Stimulated activated CD4-positive, alpha-beta T cell treated with anti-CD3 and anti-CD28 coated beads, TNF-alpha, amount 100 ng/mL, for 4 hours (primary cell): ENCODE measurements around the gene GPC3.

ENCODE experiments used
- DNase-seq, 3 experiments: peaks; one replicate each; pipeline ENCODE4 v3.0.0-alpha.2; 2020; ENCODE audit warnings: low read depth in 3 of 3

Gene GPC3

GRCh38 chrX:133970076-133970475 is 15.3 kb downstream of the GPC3 start:
- no peak for DNase-seq

DNA sequence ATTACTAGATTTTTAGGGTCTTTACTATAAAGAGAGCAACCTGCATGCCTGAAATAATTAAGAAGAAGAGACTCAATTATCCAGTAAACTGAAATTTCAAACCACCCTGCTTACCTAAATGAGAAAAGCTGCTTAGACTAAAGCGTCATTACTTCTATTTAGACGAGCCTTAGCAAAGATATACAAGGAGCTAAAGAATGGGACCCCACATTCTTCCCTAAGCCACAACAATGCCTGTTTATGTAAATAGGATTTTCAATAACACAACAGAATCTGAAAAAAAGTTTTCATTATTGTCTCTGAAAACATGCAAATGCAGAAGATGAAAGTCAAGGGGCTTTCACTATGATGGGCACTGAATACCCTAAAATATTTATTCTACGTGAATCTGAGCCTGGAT is 16.2 kb downstream of the GPC3 start:
- no peak for DNase-seq

- no peak for DNase-seq
Observed at GRCh38 chrX:133968109-133968508, 17.3 kb downstream of the GPC3 start.

DNA sequence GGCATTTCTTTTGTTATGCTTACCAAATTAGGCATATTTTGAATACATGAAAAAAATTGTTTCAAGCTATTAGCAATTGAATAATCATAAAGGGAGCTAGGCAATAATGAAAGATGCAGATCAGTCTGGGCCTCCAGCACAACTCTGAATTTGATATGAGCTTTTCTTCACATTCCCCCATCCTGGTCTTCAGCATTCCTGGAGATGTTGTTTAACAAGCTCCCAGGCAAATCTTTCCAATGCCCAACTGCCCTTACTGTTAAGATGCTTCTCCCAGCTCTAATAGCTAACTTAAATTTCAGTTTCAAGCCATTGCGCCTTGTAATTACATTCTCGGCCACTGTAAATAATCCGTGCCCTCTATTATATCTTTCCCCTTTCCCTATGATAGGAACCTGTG is 19.2 kb downstream of the GPC3 start:
- DNase-seq, result no peak

- no peak for DNase-seq
Observed at GRCh38 chrX:133965321-133965720, 20.1 kb downstream of the GPC3 start.

GRCh38 chrX:133961046-133961445 is 24.3 kb downstream of the GPC3 start:
- no peak for DNase-seq

GRCh38 chrX:133959972-133960371 is 25.4 kb downstream of the GPC3 start:
- DNase-seq, result no peak

DNA sequence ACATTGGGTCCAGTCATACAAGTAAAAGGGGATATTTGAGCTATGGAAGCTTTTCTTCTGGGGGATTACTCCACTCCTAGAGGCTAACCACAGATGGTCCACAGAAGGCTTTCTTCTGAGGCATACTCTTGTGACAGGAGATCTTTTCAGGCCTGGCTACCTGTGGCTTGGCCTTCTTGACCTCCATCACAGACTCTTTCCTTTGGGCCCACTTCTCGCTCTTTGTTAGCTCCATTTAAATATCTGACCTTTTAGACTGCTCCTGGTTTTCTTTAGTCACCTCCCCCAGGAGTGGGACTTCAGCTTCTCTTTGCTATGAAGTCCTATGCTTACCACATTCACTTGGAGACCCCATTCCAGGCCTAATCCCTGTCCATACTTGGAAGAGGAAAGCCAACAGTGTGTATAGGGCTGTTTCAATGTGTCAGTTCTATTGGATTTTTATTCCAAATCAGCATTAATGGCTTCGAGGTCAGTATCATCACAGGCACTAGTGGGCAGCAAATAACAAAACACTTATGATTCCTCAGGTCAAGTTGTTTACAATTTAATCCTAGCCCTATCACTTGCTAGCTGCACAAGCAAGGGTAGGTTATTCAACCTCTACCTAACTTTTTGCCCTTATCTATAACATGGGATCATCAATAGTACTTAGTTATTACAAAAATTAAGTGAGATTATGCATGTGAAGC is 26.3 kb downstream of the GPC3 start:
- DNase-seq, result no peak

GRCh38 chrX:133956570-133957340 is 28.6 kb downstream of the GPC3 start:
- no peak for DNase-seq

DNA sequence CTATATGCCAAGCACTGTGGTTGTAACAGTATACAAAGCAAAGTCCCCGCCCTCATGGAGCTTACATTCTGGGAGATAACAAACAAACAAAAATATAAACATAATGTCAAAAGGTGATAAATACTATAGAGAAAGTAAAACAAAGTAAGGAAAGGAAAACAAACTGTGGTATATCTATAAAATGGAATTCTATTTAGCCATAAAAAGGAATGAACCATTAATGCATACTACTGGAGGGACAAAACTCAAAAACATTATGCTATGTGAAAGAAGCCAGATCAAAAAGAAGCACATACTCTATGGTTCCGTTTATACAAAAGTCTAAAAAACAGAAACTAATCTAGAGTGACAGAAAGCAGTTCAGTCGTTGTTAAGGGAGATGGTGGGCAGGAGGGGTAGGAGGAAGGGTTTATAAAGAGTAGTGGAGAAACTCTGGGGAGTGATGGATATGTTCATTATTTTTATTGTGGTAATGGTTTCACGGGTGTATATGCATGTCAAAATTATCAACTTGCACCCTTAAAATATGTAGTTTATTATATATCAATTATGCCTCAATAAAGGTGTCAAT is 31.5 kb downstream of the GPC3 start:
- DNase-seq, result no peak

GRCh38 chrX:133953078-133953477 is 32.3 kb downstream of the GPC3 start:
- DNase-seq, result no peak

GRCh38 chrX:133951098-133951497 is 34.3 kb downstream of the GPC3 start:
- no peak for DNase-seq

- DNase-seq, result no peak
Observed at GRCh38 chrX:133950214-133950613, 35.2 kb downstream of the GPC3 start.

- DNase-seq, result no peak
Observed at GRCh38 chrX:133948895-133949294, 36.5 kb downstream of the GPC3 start.

DNA sequence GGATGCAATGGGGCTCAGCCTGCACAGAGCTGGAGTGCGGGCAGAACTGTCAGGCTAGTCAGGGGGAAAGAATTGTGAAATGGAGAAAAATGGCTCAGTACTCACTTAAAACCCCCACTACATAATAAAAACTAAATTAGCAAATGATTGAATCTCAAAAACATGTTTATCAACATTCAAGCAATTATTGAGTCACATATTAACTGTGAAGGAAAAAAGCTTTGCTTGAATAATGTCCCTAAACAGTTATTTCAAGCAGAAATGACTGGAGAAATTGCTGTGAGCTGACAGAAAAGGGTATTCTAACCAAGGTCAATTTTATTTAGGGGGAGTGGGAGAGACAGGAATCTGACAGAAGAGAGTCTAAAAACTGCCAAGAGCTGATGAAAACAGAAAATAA is 37.4 kb downstream of the GPC3 start:
- no peak for DNase-seq

- no peak for DNase-seq
Observed at GRCh38 chrX:133947022-133947421, 38.4 kb downstream of the GPC3 start.

DNA sequence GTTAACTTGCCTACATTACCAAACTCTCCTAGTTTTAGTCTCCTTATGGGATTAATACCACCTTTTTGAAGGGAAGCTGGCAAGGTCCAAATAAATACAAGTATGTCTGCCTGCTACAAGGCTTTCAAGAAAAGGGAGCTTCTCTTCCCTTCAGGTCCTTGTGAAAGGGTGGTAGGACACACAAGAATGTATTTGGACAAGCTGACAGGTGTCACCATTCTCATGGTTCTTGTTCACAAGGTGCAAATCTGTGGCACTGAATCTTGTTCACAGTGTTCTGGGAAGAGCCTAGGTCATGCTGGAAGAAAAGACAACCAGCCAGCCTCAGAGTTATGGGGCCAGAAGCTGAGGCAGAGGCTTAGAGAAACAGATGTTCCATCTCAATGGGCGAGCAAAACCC is 41.9 kb downstream of the GPC3 start:
- DNase-seq, result no peak

DNA sequence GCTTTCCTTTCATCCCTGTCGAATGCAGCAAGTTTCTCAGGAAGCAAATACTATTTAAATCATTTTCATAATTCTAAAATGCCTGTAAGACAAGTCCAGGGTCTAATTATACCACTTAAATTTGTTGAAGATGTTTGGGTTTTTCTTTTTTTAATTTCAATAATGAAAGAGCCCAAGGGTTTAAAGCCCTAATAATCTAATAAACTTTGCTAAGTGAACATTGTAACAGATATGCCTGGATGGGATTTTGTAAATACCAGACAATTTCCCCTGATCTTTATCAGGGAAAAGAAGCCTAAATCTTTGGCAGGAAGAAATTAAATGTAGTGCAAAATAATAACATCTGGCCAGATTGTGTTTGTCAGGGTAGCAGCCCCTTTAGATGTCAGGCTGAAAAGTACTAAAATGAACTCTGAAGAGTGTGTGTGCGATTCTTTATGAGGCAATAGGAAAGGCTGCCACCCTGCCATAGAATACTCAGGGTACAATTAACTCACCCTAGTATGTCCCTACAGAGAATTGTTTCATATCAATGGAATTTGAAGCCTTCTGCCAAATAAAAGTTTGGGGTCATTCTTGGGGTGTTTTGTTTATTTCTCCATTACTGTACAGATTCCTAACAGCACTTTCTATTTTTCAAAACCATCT is 45.6 kb downstream of the GPC3 start:
- no peak for DNase-seq

GRCh38 chrX:133938530-133938929 is 46.9 kb downstream of the GPC3 start:
- DNase-seq, result no peak

- no peak for DNase-seq
Observed at GRCh38 chrX:133937022-133937421, 48.4 kb downstream of the GPC3 start.

GRCh38 chrX:133935076-133935475 is 50.3 kb downstream of the GPC3 start:
- no peak for DNase-seq

DNA sequence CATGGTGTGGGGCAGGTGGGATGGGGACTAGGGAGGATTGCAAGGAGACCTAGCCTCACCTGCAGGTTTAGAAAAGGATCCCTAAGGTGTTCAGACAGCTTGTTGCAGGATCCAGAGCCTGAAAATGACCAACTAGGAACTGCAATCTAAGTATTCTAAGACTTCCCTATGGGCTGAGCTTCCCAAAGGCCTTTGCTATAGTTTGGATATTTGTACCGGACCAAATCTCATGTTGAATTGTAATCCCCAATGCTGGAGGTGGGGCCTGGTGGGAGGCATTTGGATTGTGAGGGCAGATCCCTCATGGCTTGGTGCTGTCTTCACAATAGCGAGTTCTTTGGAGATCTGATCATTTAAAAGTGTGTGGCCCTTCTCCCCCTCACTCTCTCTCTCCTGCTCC is 52.1 kb downstream of the GPC3 start:
- no peak for DNase-seq
